ENCODE data around the gene DYNLT2B.

DNA sequence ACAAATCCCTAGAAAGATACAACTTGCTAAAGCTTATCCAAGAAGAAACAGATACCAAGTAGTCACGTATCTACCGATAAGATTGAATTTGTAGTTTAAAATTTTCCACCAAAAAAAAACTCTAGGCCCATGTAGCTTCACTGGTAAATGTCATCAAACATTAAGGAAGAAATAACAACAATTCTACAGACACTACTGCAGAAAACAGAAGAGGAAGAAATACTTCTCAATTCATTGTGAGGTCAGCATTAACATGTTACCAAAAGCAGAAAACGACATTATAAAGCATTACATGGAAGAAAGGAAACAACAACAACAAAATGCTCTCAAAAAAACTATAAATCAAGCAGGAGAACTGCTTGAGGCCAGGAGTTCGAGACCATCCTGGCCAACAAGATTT, 47.7 kb upstream of the DYNLT2B start:
- TF ChIP-seq TAF1 (IDR thresholded peaks at IDR 0.05; ENCODE audit: low read depth, low read length) (no peak), POLR2A (IDR thresholded peaks at IDR 0.05; ENCODE audit: low read depth, low read length) (no peak), POLR2AphosphoS5 (IDR thresholded peaks at IDR 0.05; ENCODE audit: low read depth, low read length) (no peak), POU2F2 (IDR thresholded peaks at IDR 0.05; ENCODE audit: low read depth, low read length) (no peak), PAX5 (IDR thresholded peaks at IDR 0.05; ENCODE audit: insufficient read depth, low read length, severe bottlenecking) (no peak)
